Measurements from ENCODE around the gene LAPTM5.

The LAPTM5 gene

GRCh38 chr1:30727824-30728223, 29.8 kb downstream of the LAPTM5 start:
- DNase-seq, result peak; percentile 51

GRCh38 chr1:30726773-30727684, 30.5 kb downstream of the LAPTM5 start:
- no peak for DNase-seq

GRCh38 chr1:30726236-30726635, 31.3 kb downstream of the LAPTM5 start:
- no peak for DNase-seq

DNA sequence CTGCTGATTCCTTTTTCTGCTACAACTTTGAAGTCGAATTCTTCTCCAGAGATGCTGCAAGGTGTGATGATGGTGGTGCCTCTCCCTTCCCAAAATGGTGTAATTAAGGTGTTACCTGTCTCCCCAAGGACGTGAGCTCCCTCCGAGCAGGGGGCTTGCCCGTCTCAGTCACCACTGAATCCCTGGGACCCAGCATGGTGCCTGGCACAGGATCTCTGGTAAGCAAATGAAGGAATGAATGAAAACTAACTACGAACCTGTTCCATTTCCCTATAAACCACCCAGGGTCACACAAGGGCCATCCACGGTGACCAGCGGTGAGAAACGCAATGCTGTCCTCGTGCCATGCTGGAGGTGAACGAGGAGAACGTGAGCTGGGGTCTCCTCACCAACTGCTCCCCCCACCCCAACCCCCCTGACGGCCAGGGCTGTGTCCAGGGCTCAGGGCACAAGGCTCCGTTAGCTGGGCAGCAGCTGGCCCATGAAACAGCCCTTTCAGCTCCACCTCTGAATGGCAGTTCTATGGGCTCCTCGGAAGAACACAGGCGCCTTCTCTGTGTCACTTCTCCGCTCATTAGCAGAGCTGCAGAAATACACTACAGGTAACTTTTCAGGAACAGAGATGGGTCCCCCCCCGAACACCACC, 32.0 kb downstream of the LAPTM5 start:
- no peak for DNase-seq

DNA sequence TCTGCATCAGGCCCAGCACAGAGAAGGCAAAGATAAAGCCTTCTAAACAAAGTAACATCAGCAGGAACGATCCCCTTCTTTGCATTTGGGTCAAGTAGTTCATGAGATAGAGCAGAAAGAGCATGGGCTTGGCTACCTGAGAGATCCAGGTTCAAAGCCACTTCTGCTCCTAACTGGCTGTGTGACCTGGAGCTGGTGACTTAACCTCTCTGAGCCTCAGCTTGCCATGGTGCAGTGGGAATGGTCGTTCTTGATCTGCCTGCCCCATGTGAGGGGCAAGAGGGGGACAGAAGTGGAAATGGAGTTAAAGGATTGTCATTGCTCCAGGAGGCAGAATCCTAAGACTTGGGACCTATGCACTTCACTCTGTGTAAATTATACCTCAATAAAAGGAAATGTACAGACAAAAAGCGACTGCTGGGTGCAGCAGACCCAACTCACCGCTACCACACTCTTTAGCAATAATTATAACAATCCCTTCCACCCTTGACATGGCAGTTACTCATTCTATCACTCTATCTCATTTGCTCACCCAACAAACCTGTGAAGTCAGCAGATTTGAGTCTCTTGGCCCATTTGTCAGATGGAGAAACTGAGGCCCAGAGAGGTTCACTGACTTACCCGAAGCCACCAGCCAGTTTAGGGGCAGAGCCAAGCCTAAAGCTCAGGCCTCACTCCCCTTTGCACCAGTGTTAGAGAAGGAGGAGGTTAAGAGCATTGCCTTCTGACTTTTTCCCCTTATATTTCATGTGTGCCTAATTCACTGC, 32.7 kb downstream of the LAPTM5 start:
- DNase-seq, result no peak

DNA sequence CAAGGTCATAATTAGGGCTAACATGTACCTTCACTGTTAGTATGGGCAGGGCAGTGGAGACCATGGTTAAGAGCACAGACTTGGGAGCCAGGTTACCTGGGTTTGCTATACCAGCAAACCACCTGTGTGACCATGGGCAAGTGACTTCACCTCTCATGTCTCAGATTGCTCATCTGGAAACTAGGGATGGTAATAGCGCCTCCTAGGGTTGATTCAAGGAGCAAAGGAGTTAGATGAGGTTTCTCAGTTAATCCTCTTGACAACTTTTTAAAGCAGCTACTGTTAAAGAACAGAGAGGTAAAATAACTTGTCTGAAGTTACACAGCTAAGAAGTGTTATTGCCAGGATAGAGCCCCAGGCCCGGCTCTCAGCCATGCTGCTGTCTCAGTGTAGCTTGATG, 33.4 kb downstream of the LAPTM5 start:
- DNase-seq, result no peak

DNA sequence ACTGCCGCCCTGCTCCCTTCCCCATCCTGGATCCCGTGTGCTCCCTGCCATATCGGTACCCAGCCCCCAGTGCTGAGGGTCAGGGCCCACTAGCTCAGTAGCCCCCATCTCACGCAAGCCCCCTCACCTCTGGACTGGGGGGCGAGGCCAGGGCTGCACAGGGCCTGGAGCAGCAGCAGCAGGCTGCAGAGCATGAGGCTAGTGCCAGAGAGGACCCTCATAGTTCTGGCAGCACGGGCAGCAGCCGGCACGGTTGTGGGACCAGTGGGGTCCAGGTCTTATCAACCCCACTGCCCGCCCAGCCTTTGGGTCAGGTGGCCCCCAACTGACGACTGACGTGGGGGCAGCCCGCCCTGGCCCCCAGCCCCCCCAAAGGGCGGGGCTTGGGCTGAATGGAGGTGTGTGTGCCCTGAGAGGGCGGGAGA, 34.2 kb downstream of the LAPTM5 start, which contains the start of gene MATN1:
Gene MATN1, minus strand, starts transcription at position 255 of the 425 bp plus-strand sequence. Its CDS starts 34 bp downstream, at position 221.
- no peak for DNase-seq

GRCh38 chr1:30721812-30722537, 35.6 kb downstream of the LAPTM5 start:
- DNase-seq, result no peak

DNA sequence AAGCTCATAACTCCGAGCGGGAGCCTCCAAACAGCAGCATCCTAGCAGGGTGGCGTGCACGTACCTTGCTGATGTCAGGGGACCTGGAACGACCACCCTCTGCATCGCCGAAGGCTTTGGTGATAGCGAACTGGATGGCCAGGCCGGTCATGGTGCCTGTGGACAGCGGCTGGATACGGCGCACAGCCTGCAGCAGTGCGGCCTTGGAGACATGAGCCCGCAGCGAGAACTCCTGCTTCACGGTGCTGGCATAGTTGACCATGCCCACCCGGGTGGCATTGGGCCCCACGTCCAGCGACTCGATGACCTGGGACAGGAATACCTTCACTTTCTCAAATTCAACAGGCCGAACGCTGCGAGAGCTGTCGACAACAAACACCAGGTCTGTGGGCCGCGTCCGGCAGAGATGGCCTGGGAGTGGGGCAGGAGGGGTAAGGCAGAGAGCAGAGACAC, 36.2 kb downstream of the LAPTM5 start:
- no peak for DNase-seq

- no peak for DNase-seq
Measured at GRCh38 chr1:30720271-30721223, 37.0 kb downstream of the LAPTM5 start.

DNA sequence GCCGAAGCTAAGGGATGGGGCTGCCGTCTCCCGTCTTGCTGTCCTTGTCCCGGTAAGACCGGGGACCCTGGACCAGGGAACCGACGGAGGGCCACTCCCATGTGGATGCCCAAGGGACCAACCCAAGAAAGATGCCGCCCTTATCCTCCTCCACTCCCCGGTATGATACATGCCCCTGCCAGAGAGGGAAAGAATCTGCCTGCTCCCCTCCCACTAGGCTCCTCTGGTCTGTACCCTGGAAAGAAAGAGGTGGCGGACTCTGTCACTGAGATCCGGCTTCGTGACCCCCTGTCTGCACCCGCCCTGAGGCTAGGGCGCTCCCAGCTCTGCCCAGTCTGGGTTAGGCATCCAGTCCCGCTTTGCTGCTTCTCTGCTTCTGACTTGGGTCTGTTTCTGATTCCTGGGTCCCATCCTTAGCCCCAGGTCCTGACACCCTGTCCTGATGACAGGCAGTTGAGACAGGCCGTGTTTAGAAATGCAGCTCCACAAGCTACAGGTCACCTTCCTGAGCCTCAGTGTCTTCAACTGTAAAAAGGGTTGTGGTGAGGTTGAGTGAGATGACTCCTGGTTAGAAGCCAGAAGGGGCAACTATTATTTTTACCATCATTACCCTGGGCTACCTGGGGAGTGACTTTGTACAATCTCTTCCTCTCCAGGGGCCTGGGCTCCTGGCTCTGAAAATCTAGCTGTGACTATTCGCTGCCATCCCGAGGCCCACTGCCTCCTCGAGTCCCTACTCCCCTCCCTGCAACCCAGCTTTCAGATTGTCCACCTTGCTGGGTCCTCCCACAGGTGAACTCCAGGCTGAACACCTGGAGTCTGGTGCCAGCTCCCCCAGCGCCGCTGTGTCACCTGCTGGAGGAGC, 37.9 kb downstream of the LAPTM5 start:
- peak; percentile 83 for DNase-seq

DNA sequence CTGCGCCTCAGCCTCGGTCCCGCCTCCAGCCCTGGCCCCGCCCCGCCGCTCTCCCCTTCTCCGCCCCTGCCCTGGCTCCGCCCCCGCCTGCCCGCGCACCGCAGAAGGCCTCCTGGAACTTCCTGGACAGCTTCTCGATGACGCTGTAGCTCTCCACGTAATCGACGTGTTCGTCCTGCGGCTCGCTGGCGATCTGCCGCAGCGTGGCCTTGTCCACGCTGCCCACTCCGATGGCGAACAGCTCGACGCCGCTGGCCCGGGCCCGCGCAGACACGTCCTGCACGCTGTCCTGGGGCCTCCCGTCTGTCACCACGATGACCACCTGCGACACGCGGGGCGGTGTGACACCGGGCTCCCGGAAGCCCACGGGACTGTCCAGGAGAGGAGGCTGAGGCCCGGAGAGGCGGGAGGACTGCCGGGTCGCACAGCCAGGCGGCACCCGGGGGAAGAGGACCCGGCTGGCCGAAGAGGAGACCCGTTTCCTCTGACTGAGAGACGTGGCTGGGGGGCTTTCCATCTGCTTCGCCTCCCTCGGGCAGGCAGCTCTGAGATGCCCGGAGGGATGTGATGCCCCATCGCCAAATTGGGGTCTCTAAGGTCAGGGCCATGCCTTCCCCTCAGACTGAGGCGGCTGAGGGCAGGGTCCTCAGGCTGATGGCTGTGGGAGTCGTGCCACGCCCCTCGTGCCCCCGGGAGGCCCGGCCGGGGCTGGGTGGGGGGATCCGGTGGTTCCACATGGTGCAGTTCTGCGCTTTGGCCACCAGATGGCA, 38.8 kb downstream of the LAPTM5 start:
- peak; percentile 95 for DNase-seq

GRCh38 chr1:30718091-30718635, 39.4 kb downstream of the LAPTM5 start:
- DNase-seq, result peak; percentile 98

DNA sequence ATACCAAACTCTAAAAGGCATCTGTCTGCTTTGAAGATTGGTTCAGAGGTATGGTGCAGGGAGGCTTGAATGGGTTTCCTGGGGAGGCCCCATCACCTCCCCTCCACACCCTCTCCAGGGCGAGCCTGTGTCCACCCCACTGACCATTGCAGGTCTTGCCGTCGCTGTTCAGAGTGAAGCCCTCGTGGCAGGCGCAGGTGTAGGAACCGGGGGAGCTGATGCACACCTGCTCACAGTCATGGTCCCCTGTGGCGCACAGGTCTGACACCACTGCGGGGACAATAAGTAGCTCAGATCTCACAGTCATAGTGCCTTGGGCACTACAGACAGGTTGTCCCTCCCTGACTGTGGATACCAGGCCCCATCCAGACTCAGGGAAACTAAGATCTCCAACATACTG, 40.9 kb downstream of the LAPTM5 start:
- no peak for DNase-seq

DNA sequence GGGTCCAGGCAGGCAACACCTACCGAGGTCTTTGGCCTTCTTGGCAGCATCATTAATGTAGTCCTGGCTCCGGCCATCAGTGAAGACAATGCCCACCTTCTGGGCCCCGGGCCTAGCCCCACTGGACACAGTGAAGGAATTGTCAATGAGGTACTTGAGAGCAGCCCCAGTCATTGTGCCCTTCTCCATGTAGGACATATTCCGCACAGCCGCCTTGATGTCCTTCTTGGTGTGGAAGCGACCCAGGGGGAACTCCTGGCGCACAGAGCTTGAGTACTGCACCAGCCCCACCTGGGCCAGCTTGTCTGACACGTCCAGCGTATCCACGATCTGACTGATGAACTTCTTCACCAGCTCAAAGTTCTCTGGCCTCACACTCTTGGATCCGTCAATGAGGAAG, 41.7 kb downstream of the LAPTM5 start:
- DNase-seq, result no peak

DNA sequence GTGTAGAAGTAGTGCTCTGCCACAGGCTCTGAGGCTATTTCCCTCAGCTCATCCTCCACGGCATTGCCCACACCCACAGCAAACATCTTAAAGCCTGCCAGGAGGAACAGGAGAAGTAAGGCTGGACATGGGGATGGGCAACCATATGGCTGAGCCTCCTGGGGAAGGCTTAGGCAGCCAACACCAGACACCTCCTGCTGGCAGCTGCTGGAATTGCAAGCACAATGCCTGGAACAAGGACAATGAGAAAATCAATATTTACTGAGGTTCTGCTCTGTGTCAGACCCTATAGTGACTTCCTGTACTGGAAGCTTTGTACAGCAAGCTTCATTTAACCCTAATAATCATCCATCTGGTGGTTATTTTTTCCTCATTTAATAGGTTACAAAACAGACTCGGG, 42.4 kb downstream of the LAPTM5 start:
- no peak for DNase-seq

GRCh38 chr1:30714536-30715090, 43.0 kb downstream of the LAPTM5 start:
- no peak for DNase-seq

DNA sequence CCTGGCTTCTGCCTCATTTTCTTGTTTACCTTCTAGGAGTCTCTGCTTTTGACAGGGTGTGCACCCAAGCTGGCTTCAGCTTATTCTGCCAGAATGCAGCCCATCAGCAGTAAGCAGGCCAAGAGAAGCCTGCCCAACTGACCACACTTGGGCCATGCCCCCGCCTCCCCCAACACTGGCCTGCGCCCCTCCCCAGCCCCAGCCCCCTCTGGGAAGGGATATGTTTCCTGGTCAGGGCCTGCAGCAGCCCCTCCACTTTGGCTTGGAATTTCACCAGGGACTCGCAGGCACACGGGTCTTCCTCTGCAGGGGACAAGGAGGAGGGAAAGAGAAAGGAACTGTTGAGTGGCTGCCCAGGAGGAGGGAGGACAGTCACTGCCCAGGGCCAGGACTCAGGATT, 43.5 kb downstream of the LAPTM5 start:
- DNase-seq, result no peak

DNA sequence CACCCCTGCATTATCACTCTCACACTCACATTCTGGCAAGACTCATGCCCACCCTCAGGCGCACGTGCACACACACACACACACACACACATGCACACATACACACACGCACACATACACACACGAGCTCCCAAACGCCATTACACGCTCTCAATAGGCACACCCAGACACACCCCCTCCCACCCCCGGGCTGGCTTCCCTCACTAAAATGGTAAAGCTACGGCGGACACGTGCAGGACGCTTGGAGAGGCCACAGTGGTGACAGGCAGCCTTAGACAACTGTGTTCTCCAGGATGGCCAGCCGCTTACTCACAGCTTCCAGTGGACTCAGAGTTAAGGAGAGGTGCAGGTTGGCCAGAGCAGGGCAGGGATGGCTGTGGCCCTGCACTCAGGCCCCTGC, 44.3 kb downstream of the LAPTM5 start:
- no peak for DNase-seq
